ENCODE data around the gene DEPDC4. TPM values are rescaled to one million over a fixed set of nuclear protein-coding genes. Genes with fewer than 3 reads are reported as not detected.

Gene DEPDC4
- total RNA-seq, 1 donor from 2014 or later = 1.7 TPM

GRCh38 chr12:100201604-100202423 lies 65.1 kb downstream of the DEPDC4 start:
- no peaks in the 10 kb centered on the region for H3K36me3 Mint-ChIP-seq (ENCODE audit: low read depth, unreplicated experiment)
- Histone ChIP-seq H3K4me3 (ENCODE audit: insufficient read depth, low read depth, low read length) (peak overlapping the region; percentile 95), H3K9ac (ENCODE audit: low read length) (peak overlapping the region; percentile 87), H3K79me2 (ENCODE audit: insufficient read depth, low read length) (peaks cover 24% of the 10 kb centered on the region), H3K27ac (ENCODE audit: low read depth, low read length) (no peak overlapping the region), H3K4me2 (ENCODE audit: low read length) (peak overlapping the region; percentile 93), H2AFZ (ENCODE audit: low read depth, low read length) (peak overlapping the region; percentile 87), H4K20me1 (ENCODE audit: insufficient read depth, low read length) (no peaks in the 10 kb centered on the region), H3K36me3 (ENCODE audit: insufficient read depth, low read length) (no peaks in the 10 kb centered on the region), H3K9me3 (ENCODE audit: insufficient read depth, low read depth, low read length) (no peaks in the 10 kb centered on the region), H3K4me1 (ENCODE audit: insufficient read depth, low read length) (peaks cover 7% of the 10 kb centered on the region), H3K27me3 (ENCODE audit: insufficient read depth, low read length) (no peaks in the 10 kb centered on the region)
- no peak for FAIRE-seq
- DNase-seq (ENCODE audit: low read depth) = no peak
- H3K27ac Mint-ChIP-seq (ENCODE audit: unreplicated experiment) = peak overlapping the region; percentile 97
- no peaks in the 10 kb centered on the region for H3K9me3 Mint-ChIP-seq (ENCODE audit: unreplicated experiment)
- peak overlapping the region; percentile 98 for H3K4me3 Mint-ChIP-seq (ENCODE audit: unreplicated experiment)
- H3K4me1 Mint-ChIP-seq (ENCODE audit: low read depth, unreplicated experiment) = peaks cover 2% of the 10 kb centered on the region
- TF ChIP-seq CTCF (IDR thresholded peaks at IDR 0.05; ENCODE audit: insufficient read depth, low read depth, low read length) (no peak), EZH2 (IDR thresholded peaks at IDR 0.05; ENCODE audit: insufficient read depth, low read length) (no peak)
- no peaks in the 10 kb centered on the region for H3K27me3 Mint-ChIP-seq (ENCODE audit: low read depth, unreplicated experiment)

GRCh38 chr12:100200463-100201181 lies 66.3 kb downstream of the DEPDC4 start, which contains the start of gene ACTR6:
TSS of gene ACTR6 (plus strand) at chr12:100200815. CDS start at chr12:100200852, 37 bp downstream.
- no peak for FAIRE-seq
- H2AFZ ChIP-seq (ENCODE audit: low read depth, low read length) = peak within 1 kb of the TSS; percentile 87

More at GRCh38 chr12:100200463-100201181, 66.3 kb downstream of the DEPDC4 start, which contains the start of gene ACTR6:
- Histone ChIP-seq H3K4me2 (ENCODE audit: low read length) (peak within 1 kb of the TSS; percentile 93), H3K9me3 (ENCODE audit: insufficient read depth, low read depth, low read length) (no peaks in the 10 kb centered on the region), H3K9ac (ENCODE audit: low read length) (peak within 1 kb of the TSS; percentile 87), H3K36me3 (ENCODE audit: insufficient read depth, low read length) (no peaks in the 10 kb centered on the region), H3K79me2 (ENCODE audit: insufficient read depth, low read length) (peaks cover 24% of the 10 kb centered on the region), H3K4me3 (ENCODE audit: insufficient read depth, low read depth, low read length) (peak within 1 kb of the TSS; percentile 95), H3K27me3 (ENCODE audit: insufficient read depth, low read length) (no peaks in the 10 kb centered on the region), H3K27ac (ENCODE audit: low read depth, low read length) (peak within 1 kb of the TSS; percentile 81), H4K20me1 (ENCODE audit: insufficient read depth, low read length) (no peaks in the 10 kb centered on the region), H3K4me1 (ENCODE audit: insufficient read depth, low read length) (peaks cover 7% of the 10 kb centered on the region)
- no peaks in the 10 kb centered on the region for H3K9me3 Mint-ChIP-seq (ENCODE audit: unreplicated experiment)
- H3K36me3 Mint-ChIP-seq (ENCODE audit: low read depth, unreplicated experiment) = no peaks in the 10 kb centered on the region
- H3K27me3 Mint-ChIP-seq (ENCODE audit: low read depth, unreplicated experiment) = no peaks in the 10 kb centered on the region
- peak; percentile 93 for DNase-seq (ENCODE audit: low read depth)
- peak within 1 kb of the TSS; percentile 97 for H3K27ac Mint-ChIP-seq (ENCODE audit: unreplicated experiment)
- peak within 1 kb of the TSS; percentile 98 for H3K4me3 Mint-ChIP-seq (ENCODE audit: unreplicated experiment)
- TF ChIP-seq CTCF (IDR thresholded peaks at IDR 0.05; ENCODE audit: insufficient read depth, low read depth, low read length) = no peak
- no peak for TF ChIP-seq EZH2 (IDR thresholded peaks at IDR 0.05; ENCODE audit: insufficient read depth, low read length)
- peaks cover 2% of the 10 kb centered on the region for H3K4me1 Mint-ChIP-seq (ENCODE audit: low read depth, unreplicated experiment)

Data from astrocyte (in vitro differentiated cells and primary cell).